ENCODE results near the gene RGS19.

Gene RGS19

GRCh38 chr20:64100946-64101688 lies 21.8 kb upstream of the RGS19 start:
- FAIRE-seq, result no peak
- no peak for TF ChIP-seq CTCF (IDR thresholded peaks at IDR 0.05; ENCODE audit: insufficient read depth, missing control alignments)
- no peak for DNase-seq (ENCODE audit: insufficient read length, low spot score)

- no peak for TF ChIP-seq CTCF (IDR thresholded peaks at IDR 0.05; ENCODE audit: insufficient read depth, missing control alignments)
- no peak for DNase-seq (ENCODE audit: insufficient read length, low spot score)
- no peak for FAIRE-seq
Measured at GRCh38 chr20:64100566-64100888, 21.2 kb upstream of the RGS19 start.

DNA sequence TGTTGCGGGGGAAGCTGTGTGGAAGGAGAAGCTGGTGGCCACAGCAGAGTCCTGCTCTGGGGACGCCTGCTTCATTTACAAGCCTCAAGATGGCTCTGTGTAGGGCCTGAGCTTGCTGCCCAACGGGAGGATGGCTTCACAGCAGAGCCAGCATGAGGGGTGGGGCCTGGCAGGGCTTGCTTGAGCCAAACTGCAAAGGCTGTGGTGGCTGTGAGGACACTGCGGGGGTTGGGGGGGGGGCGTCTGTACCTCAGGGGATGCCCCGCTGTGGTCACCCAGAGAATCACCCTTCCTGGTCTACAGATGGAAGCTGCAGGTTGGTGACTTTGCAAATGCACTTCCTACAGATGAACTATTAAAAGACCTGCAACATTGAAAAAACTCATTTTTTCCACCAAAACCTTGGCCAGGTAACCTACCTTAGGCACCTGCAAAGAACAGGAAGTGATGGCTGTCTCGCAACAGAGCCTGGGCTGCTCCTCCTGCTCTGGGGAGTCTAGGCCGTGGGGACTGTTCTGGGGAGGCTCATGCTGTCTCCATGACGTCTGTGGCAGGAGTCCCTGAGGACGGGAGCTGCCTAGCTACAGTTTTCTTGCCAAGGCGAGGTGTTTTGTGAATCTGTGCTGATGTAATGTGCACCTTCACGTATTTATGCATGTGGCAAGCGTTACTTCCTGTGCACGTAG lies 20.7 kb upstream of the RGS19 start:
- DNase-seq (ENCODE audit: insufficient read length, low spot score) (no peak), FAIRE-seq (no peak)
- TF ChIP-seq CTCF (IDR thresholded peaks at IDR 0.05; ENCODE audit: insufficient read depth, missing control alignments), result no peak

DNA sequence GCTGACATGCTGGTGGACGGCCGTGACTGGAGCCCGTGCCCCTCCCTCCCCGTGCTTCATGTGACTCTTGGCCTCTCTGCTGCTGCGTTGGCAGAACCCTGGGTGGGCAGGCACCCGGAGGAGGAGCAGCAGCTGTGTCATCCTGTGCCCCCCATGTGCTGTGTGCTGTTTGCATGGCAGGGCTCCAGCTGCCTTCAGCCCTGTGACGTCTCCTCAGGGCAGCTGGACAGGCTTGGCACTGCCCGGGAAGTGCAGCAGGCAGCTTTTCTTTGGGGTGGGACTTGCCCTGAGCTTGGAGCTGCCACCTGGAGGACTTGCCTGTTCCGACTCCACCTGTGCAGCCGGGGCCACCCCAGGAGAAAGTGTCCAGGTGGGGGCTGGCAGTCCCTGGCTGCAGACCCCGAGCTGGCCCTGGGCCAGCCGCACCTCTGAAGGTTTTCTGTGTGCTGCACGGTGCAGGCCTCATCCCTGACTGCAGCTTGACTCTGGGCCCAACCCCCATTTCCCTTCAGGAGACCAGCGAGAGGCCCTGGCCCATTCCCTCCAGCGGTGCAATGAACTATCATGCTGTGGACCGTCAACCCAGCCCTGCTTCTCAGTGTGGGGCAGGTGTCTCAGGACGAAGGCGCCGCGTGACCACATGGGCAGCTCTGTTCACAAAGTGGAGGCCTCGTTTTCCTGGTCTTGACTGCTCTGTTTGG lies 19.9 kb upstream of the RGS19 start:
- TF ChIP-seq CTCF (IDR thresholded peaks at IDR 0.05; ENCODE audit: insufficient read depth, missing control alignments), result no peak
- no peak for DNase-seq (ENCODE audit: insufficient read length, low spot score)
- no peak for FAIRE-seq

- FAIRE-seq (no peak), DNase-seq (ENCODE audit: insufficient read length, low spot score) (no peak)
- no peak for TF ChIP-seq CTCF (IDR thresholded peaks at IDR 0.05; ENCODE audit: insufficient read depth, missing control alignments)
Measured at GRCh38 chr20:64098471-64099013, 19.2 kb upstream of the RGS19 start.

DNA sequence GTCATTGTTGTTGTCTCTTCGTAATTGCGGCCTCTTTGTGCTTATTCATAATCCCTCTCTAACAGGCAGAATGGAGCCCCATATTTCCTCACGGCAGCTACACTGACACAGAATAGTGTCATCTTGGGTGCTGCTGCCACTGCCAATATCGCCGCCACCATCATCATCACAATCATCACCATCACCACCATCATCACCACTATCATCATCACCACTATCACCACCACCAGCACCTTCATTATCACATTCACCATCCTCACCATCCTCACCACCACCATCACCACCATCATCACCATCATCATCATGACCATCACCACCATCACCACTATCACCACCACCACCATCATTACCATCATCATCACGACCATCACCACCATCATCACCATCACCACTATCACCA lies 17.2 kb upstream of the RGS19 start:
- no peak for TF ChIP-seq CTCF (IDR thresholded peaks at IDR 0.05; ENCODE audit: insufficient read depth, missing control alignments)

More for the DNA sequence above, 17.2 kb upstream of the RGS19 start:
- DNase-seq (ENCODE audit: insufficient read length, low spot score), result no peak
- no peak for FAIRE-seq

All from D721Med (cell line).